ENCODE results near the gene GLG1.
"Not testable (repeated sequence)": the region's sequence is repeated elsewhere in the genome, so short reads cannot be mapped to it uniquely, and the experiment has no call there.

The GLG1 gene

GRCh38 chr16:74439685-74440084 lies 167.2 kb downstream of the GLG1 start:
- Histone ChIP-seq H3K36me3 (no peaks in the 10 kb centered on the region), H3K27me3 (ENCODE audit: insufficient read depth, low read depth, severe bottlenecking) (no peaks in the 10 kb centered on the region), H3K27ac (no peak overlapping the region), H3K4me3 (ENCODE audit: low read depth, low read length) (no peak overlapping the region), H3K9me3 (ENCODE audit: severe bottlenecking) (no peaks in the 10 kb centered on the region)
- TF ChIP-seq CTCF (IDR thresholded peaks at IDR 0.05; ENCODE audit: low read depth, low read length): no peak
- no peak for DNase-seq

GRCh38 chr16:74438492-74438979 lies 168.4 kb downstream of the GLG1 start:
- Histone ChIP-seq H3K9me3 (ENCODE audit: severe bottlenecking) (no peaks in the 10 kb centered on the region), H3K36me3 (no peaks in the 10 kb centered on the region), H3K27ac (no peak overlapping the region), H3K27me3 (ENCODE audit: insufficient read depth, low read depth, severe bottlenecking) (no peaks in the 10 kb centered on the region), H3K4me3 (ENCODE audit: low read depth, low read length) (no peak overlapping the region)
- no peak for DNase-seq
- no peak for TF ChIP-seq CTCF (IDR thresholded peaks at IDR 0.05; ENCODE audit: low read depth, low read length)

GRCh38 chr16:74431516-74431915 lies 175.4 kb downstream of the GLG1 start:
- H3K36me3 ChIP-seq: no peaks in the 10 kb centered on the region
- no peak for TF ChIP-seq CTCF (IDR thresholded peaks at IDR 0.05; ENCODE audit: low read depth, low read length)
- H3K27me3 ChIP-seq (ENCODE audit: insufficient read depth, low read depth, severe bottlenecking): no peaks in the 10 kb centered on the region
- H3K4me3 ChIP-seq (ENCODE audit: low read depth, low read length): no peak overlapping the region
- H3K27ac ChIP-seq: no peak overlapping the region
- DNase-seq: no peak
- H3K9me3 ChIP-seq (ENCODE audit: severe bottlenecking): no peaks in the 10 kb centered on the region

DNA sequence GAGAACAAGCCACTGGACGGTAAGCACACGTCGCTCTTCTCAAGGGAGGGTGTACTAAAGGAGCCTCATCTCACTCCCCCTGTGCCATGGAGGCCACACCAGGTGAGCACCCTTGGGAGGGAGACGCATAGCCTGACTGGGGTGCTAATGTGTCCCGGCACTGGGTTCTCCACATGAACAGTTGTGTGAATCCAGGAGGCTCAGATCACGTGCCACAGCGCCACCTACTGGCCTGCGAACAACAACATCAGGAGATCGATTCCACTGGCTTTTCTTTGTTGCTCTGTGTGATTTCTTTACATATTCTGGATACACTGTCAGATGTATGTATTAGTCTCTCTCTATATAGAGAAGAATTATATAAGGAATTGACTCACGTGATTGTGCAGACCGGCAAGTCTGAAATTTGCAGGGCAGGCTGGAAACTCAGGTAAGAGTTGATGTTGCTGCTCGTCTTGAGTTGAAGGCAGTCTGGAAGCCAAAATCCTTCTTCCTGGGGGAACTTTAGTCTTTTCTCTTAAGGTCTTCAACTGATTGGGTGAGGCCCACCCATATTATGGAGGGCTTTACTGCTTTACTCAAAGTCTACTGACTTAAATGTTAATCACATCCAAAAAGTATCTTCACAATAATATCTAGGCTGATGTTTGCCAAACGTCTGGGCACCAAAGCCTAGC lies 176.7 kb downstream of the GLG1 start:
- TF ChIP-seq CTCF (IDR thresholded peaks at IDR 0.05; ENCODE audit: low read depth, low read length): peak; percentile 60
- H3K4me3 ChIP-seq (ENCODE audit: low read depth, low read length); H3K27ac ChIP-seq; H3K9me3 ChIP-seq (ENCODE audit: severe bottlenecking); H3K36me3 ChIP-seq; H3K27me3 ChIP-seq (ENCODE audit: insufficient read depth, low read depth, severe bottlenecking): not testable (repeated sequence)
- peak; percentile 51 for DNase-seq

GRCh38 chr16:74428493-74428892 lies 178.4 kb downstream of the GLG1 start:
- not testable (repeated sequence) for DNase-seq; H3K4me3 ChIP-seq (ENCODE audit: low read depth, low read length); H3K9me3 ChIP-seq (ENCODE audit: severe bottlenecking); H3K27ac ChIP-seq; H3K36me3 ChIP-seq; H3K27me3 ChIP-seq (ENCODE audit: insufficient read depth, low read depth, severe bottlenecking)

DNA sequence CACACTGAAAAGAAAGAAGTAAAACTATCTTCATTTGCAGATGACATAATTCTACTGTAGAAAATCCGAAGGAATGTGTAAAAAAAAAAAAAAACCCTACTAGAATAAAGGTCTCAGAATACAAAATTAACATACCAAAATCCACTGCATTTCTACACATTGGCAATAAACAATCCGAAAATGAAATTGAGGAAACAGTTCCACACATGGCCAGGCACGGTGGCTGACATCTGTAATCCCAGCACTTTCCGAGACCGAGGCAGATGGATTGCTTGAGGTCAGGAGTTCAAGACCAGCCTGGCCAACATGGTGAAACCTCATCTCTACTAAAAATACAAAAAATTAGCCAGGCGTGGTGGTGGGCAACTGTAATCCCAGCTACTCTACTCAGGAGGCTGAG lies 181.2 kb downstream of the GLG1 start:
- H3K27ac ChIP-seq; H3K27me3 ChIP-seq (ENCODE audit: insufficient read depth, low read depth, severe bottlenecking); H3K4me3 ChIP-seq (ENCODE audit: low read depth, low read length); H3K36me3 ChIP-seq; DNase-seq; H3K9me3 ChIP-seq (ENCODE audit: severe bottlenecking): not testable (repeated sequence)

DNA sequence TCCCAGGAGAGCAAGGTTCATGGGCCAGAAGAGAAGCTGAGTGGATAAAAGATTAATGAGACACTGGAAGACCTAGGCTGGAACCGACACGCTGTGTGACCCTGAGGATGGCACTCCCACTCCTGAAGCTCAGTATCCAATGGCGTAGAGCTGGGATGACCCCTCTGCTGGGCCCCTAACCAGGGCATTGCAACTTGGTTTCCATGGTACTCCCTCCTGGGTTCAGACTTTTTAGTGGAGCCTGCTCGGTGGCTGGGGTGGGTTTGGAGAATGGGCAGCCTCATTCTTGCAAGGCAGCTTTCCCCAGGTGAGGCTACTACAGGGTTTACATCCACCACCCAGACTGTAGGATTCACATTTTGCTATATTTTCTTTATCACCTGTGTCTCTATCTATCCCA lies 183.2 kb downstream of the GLG1 start:
- not testable (repeated sequence) for H3K36me3 ChIP-seq; H3K27ac ChIP-seq; H3K9me3 ChIP-seq (ENCODE audit: severe bottlenecking); H3K4me3 ChIP-seq (ENCODE audit: low read depth, low read length); DNase-seq; H3K27me3 ChIP-seq (ENCODE audit: insufficient read depth, low read depth, severe bottlenecking)

DNA sequence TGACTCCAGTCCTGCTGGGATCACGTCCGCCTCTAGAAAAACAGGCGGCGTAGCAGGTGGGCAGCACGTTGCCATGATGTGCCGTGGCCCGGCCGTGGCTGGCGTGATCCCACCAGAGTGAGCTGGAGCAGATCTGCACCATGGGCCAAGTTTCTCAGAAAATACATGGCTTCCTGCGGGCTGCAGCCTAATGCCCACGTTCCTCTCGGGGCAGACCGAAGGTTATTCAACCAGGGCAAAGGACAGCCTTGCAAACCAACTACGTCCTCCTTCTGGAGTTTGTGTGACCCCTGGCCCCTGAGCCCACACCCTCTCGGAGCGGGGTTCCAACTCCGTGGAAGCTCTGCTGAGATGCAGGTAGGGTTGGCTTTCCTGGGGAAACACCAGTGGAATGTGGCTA lies 184.8 kb downstream of the GLG1 start:
- H3K36me3 ChIP-seq: not testable (repeated sequence)

GRCh38 chr16:74421482-74421785 lies 185.5 kb downstream of the GLG1 start:
- H3K27ac ChIP-seq; H3K9me3 ChIP-seq (ENCODE audit: severe bottlenecking); H3K4me3 ChIP-seq (ENCODE audit: low read depth, low read length); H3K27me3 ChIP-seq (ENCODE audit: insufficient read depth, low read depth, severe bottlenecking); H3K36me3 ChIP-seq; DNase-seq: not testable (repeated sequence)

More for the DNA sequence above, 184.8 kb downstream of the GLG1 start:
- H3K27me3 ChIP-seq (ENCODE audit: insufficient read depth, low read depth, severe bottlenecking); DNase-seq; H3K27ac ChIP-seq; H3K9me3 ChIP-seq (ENCODE audit: severe bottlenecking); H3K4me3 ChIP-seq (ENCODE audit: low read depth, low read length): not testable (repeated sequence)

GRCh38 chr16:74420612-74421481 lies 186.1 kb downstream of the GLG1 start, which contains the start of gene CLEC18B:
Gene CLEC18B (minus strand): TSS chr16:74421478. CDS start chr16:74421270, 208 bp downstream.
- not testable (repeated sequence) for H3K9me3 ChIP-seq (ENCODE audit: severe bottlenecking); H3K4me3 ChIP-seq (ENCODE audit: low read depth, low read length); H3K27ac ChIP-seq; H3K36me3 ChIP-seq; H3K27me3 ChIP-seq (ENCODE audit: insufficient read depth, low read depth, severe bottlenecking); DNase-seq
